HCT116 (cell line): ENCODE measurements around the gene KLF11. TPM values are rescaled to one million over a fixed set of nuclear protein-coding genes. Genes with fewer than 3 reads are reported as not detected.

Source experiments
- ATAC-seq: fragments of 200-7000 bp; cut with Tn5 transposase; 2 replicates; pipeline ENCODE4 v1.9.1; 2020; ENCODE audit warnings: mild to moderate bottlenecking, moderate library complexity
- BruUV-seq: library from RNA; stranded (reverse); fragments of 400-500 nt; replicated peaks from 2 replicates; lab custom pipeline; 2021; lab: Mats Ljungman, UMichigan
- CTCF ChIA-PET: fragments of 300-600 bp; sonication (Branson Sonifier 250); formaldehyde crosslinking; loops from one replicate; lab custom pipeline; 2021; ENCODE audit warnings: antibody characterized with exemption; lab: Charles Lee
- POLR2A ChIA-PET: fragments of 300-600, 350-600 bp; sonication (Branson Sonifier 250); formaldehyde crosslinking; loops from one replicate; lab custom pipeline; 2021; ENCODE audit warnings: antibody characterized with exemption; lab: Charles Lee
- RAD21 ChIA-PET, 2 experiments: fragments of 300-600 bp; sonication (Branson Sonifier 250); formaldehyde crosslinking; loops; one replicate each; lab custom pipeline; 2023; ENCODE audit warnings: low total read pairs in 2 of 2; ENCODE audit not compliant: uncharacterized antibody in 2 of 2, unreplicated experiment in 2 of 2, low non-redundant PET in 1 of 2; lab: Charles Lee
- DNase-seq: peaks from one replicate; pipeline ENCODE4 v3.0.0-alpha.2; 2010; ENCODE audit warnings: low read depth, low spot score
- H2AFZ ChIP-seq: fragments of 200-600 bp; shearing (Covaris generic), sonication (generic); 2 replicates; pipeline ENCODE4 v1.6.1; 2017; ENCODE audit warnings: low read depth, mixed run types, mixed read lengths, antibody characterized with exemption, low read length; ENCODE audit not compliant: poor library complexity, severe bottlenecking
- H3K27ac ChIP-seq: 2 replicates; pipeline ENCODE4 v1.5.1; 2012; ENCODE audit warnings: low read depth, low read length
- H3K27me3 ChIP-seq: fragments of 200-600 bp; sonication (generic); 2 replicates; pipeline ENCODE4 v1.6.1; 2016; ENCODE audit warnings: mixed run types, low read length, mixed read lengths; ENCODE audit not compliant: insufficient read depth
- H3K36me3 ChIP-seq, 2 experiments: fragments of 200-500 bp in 1 of 2; fragments of 200-600 bp in 1 of 2; sonication (Bioruptor generic) in 1 of 2; sonication (generic) in 1 of 2; 2 replicates each; pipeline versions ENCODE4 v1.5.1 to v1.6.1; 2014 to 2016; ENCODE audit warnings: low read length in 2 of 2, inconsistent platforms in 1 of 2, mixed read lengths in 1 of 2, mixed run types in 1 of 2; ENCODE audit not compliant: insufficient read depth in 2 of 2, control insufficient read depth in 1 of 2
- H3K4me1 ChIP-seq, 2 experiments: fragments of 200-600 bp in 1 of 2; sonication (generic) in 1 of 2; 2 replicates each; pipeline versions ENCODE4 v1.5.1 to v1.6.1; 2012 to 2017; ENCODE audit warnings: low read length in 2 of 2, inconsistent platforms in 1 of 2, mild to moderate bottlenecking in 1 of 2, mixed read lengths in 1 of 2, mixed run types in 1 of 2, moderate library complexity in 1 of 2; ENCODE audit not compliant: insufficient read depth in 2 of 2, control insufficient read depth in 1 of 2
- H3K4me2 ChIP-seq: fragments of 200-600 bp; sonication (generic); 2 replicates; pipeline ENCODE4 v1.6.1; 2017; ENCODE audit warnings: mixed run types, low read length, mixed read lengths
- H3K4me3 ChIP-seq, 2 experiments: fragments of 200-600 bp in 1 of 2; sonication (generic) in 1 of 2; replicated peaks in 1 of 2; 2 replicates each; pipeline ENCODE4 v1.5.1; 2011 to 2016; ENCODE audit warnings: low read length in 2 of 2, control low read depth in 1 of 2, low read depth in 1 of 2, mild to moderate bottlenecking in 1 of 2, mixed read lengths in 1 of 2, mixed run types in 1 of 2
- H3K79me2 ChIP-seq: fragments of 200-600 bp; sonication (generic); 2 replicates; pipeline ENCODE4 v1.6.1; 2017; ENCODE audit warnings: mild to moderate bottlenecking, mixed run types, low read length, moderate library complexity, mixed read lengths; ENCODE audit not compliant: insufficient read depth
- H3K9ac ChIP-seq: fragments of 200-600 bp; sonication (generic); 2 replicates; pipeline ENCODE4 v1.6.1; 2016; ENCODE audit warnings: low read length, mixed read lengths
- H3K9me2 ChIP-seq: fragments of 200-600 bp; sonication (generic), shearing (Covaris generic); 2 replicates; pipeline ENCODE4 v1.6.1; 2017; ENCODE audit warnings: mixed run types, mild to moderate bottlenecking, moderate library complexity; ENCODE audit not compliant: insufficient read depth
- H3K9me3 ChIP-seq, 2 experiments: fragments of 200-500 bp in 1 of 2; fragments of 200-600 bp in 1 of 2; sonication (Bioruptor generic) in 1 of 2; sonication (generic) in 1 of 2; 2 replicates each; pipeline ENCODE4 v1.6.1; 2014 to 2017; ENCODE audit warnings: low read length in 2 of 2, mixed read lengths in 2 of 2, inconsistent platforms in 1 of 2, low read depth in 1 of 2, mild to moderate bottlenecking in 1 of 2, mixed run types in 1 of 2, moderate library complexity in 1 of 2; ENCODE audit not compliant: control insufficient read depth in 1 of 2, insufficient read depth in 1 of 2
- H4K20me1 ChIP-seq: fragments of 200-600 bp; sonication (generic), shearing (Covaris generic); 2 replicates; pipeline ENCODE4 v1.6.1; 2017; ENCODE audit warnings: mixed run types, mild to moderate bottlenecking, moderate library complexity; ENCODE audit not compliant: insufficient read depth
- CBX3 ChIP-seq: IDR thresholded peaks from 2 replicates; pipeline ENCODE4 v1.6.1; 2012; ENCODE audit warnings: low read depth
- CEBPB ChIP-seq: IDR thresholded peaks from 2 replicates; pipeline ENCODE4 v1.6.1; 2012; ENCODE audit warnings: low read depth
- EGR1 ChIP-seq: IDR thresholded peaks from 2 replicates; pipeline ENCODE4 v1.6.1; 2012; ENCODE audit warnings: low read depth
- ELF1 ChIP-seq: IDR thresholded peaks from 2 replicates; pipeline ENCODE4 v1.6.1; 2012; ENCODE audit warnings: low read depth, borderline replicate concordance
- EZH2 ChIP-seq: fragments of 200-600 bp; sonication (generic); IDR thresholded peaks from 2 replicates; pipeline ENCODE4 v1.6.1; 2017; ENCODE audit warnings: antibody characterized with exemption, mixed run types
- JUND ChIP-seq: IDR thresholded peaks from 2 replicates; pipeline ENCODE4 v1.6.1; 2012
- POLR2AphosphoS5 ChIP-seq: IDR thresholded peaks from 2 replicates; pipeline ENCODE4 v1.6.1; 2011; ENCODE audit warnings: mild to moderate bottlenecking, low read depth, low read length, moderate library complexity
- SP1 ChIP-seq: IDR thresholded peaks from 2 replicates; pipeline ENCODE4 v1.6.1; 2012; ENCODE audit warnings: low read depth
- ZFX ChIP-seq: fragments of 450-650 bp; IDR thresholded peaks from 2 replicates; pipeline ENCODE4 v1.6.1; 2017
- ZNF274 ChIP-seq: fragments of 200-500 bp; sonication (Bioruptor generic); IDR thresholded peaks from 2 replicates; pipeline ENCODE4 v1.6.1; 2014; ENCODE audit warnings: mild to moderate bottlenecking, low read depth, low read length, inconsistent platforms
- intact Hi-C: fragments of 100-400 bp; cut with micrococcal nuclease; formaldehyde crosslinking; loops from 2 replicates; pipeline ENCODE4 v1.10.0; 2022
- total RNA-seq: library from RNA; stranded (reverse); gene quantifications from one replicate; pipeline ENCODE4 v1.2.1, GENCODE V29; 2021; ENCODE audit not compliant: unreplicated experiment
- TF ChIP-seq, protein P1 (sequence below): IDR thresholded peaks from 2 replicates; pipeline ENCODE4 v1.6.1; 2012; ENCODE audit warnings: low read depth
- TF ChIP-seq, protein P2 (sequence below): IDR thresholded peaks from 2 replicates; pipeline ENCODE4 v1.6.1; 2012

KLF11 gene
- total RNA-seq, 1 experiment from 2014 or later: 9.0 TPM

DNA sequence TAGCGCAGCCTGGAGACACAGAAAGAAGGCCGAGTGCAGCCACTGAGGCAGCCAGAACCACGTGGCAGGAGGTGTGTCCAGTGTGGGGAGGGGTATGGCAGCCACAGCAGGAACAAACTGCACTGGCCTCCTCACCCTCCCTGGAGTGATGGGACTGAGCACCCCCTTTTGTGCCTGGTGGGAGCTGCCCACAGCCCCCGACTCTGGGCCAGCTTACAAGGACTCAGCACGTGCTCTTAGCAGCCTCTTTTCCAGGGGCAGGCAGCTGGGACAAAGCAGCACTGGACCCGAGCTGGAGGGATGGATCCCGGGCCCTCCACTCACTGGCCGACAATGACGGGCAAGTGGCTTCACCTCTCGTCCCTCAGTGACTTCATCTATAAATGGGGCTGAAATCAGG lies 5.2 kb upstream of the KLF11 start:
- H3K9me3 ChIP-seq: peaks cover 4 to 8% of the 10 kb centered on the region in 2 experiments; a peak in 1 of 4 replicates
- H3K36me3 ChIP-seq: no peaks in the 10 kb centered on the region
- intact Hi-C loops: no loop called here
- H3K4me3 ChIP-seq: no peak overlapping the region
- H3K4me1 ChIP-seq: peaks cover 2 to 27% of the 10 kb centered on the region in 2 experiments; a peak in 2 of 4 replicates
- RAD21 ChIA-PET: no interaction called here
- CTCF ChIA-PET: no interaction called here
- no peak overlapping the region for H3K27ac ChIP-seq
- no peaks in the 10 kb centered on the region for H3K79me2 ChIP-seq
- H3K27me3 ChIP-seq: no peaks in the 10 kb centered on the region
- no TSS peak for BruUV-seq
- H4K20me1 ChIP-seq: no peaks in the 10 kb centered on the region
- H3K9ac ChIP-seq: no peak overlapping the region
- ATAC-seq (no peak), DNase-seq (no peak)
- no peaks in the 10 kb centered on the region for H3K9me2 ChIP-seq
- POLR2A ChIA-PET: no interaction called here
- H3K4me2 ChIP-seq: no peak overlapping the region
- no peak for TF ChIP-seq ZFX
- TF ChIP-seq CBX3: no peak
- TF ChIP-seq, protein P1, sequence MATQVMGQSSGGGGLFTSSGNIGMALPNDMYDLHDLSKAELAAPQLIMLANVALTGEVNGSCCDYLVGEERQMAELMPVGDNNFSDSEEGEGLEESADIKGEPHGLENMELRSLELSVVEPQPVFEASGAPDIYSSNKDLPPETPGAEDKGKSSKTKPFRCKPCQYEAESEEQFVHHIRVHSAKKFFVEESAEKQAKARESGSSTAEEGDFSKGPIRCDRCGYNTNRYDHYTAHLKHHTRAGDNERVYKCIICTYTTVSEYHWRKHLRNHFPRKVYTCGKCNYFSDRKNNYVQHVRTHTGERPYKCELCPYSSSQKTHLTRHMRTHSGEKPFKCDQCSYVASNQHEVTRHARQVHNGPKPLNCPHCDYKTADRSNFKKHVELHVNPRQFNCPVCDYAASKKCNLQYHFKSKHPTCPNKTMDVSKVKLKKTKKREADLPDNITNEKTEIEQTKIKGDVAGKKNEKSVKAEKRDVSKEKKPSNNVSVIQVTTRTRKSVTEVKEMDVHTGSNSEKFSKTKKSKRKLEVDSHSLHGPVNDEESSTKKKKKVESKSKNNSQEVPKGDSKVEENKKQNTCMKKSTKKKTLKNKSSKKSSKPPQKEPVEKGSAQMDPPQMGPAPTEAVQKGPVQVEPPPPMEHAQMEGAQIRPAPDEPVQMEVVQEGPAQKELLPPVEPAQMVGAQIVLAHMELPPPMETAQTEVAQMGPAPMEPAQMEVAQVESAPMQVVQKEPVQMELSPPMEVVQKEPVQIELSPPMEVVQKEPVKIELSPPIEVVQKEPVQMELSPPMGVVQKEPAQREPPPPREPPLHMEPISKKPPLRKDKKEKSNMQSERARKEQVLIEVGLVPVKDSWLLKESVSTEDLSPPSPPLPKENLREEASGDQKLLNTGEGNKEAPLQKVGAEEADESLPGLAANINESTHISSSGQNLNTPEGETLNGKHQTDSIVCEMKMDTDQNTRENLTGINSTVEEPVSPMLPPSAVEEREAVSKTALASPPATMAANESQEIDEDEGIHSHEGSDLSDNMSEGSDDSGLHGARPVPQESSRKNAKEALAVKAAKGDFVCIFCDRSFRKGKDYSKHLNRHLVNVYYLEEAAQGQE: no peak
- TF ChIP-seq ELF1: no peak
- TF ChIP-seq JUND: no peak
- TF ChIP-seq, protein P2, sequence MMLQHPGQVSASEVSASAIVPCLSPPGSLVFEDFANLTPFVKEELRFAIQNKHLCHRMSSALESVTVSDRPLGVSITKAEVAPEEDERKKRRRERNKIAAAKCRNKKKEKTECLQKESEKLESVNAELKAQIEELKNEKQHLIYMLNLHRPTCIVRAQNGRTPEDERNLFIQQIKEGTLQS: no peak
- no peak for TF ChIP-seq ZNF274
- no peak for TF ChIP-seq POLR2AphosphoS5
- TF ChIP-seq SP1: no peak
- no peak for TF ChIP-seq EZH2
- no peak for TF ChIP-seq CEBPB
- no peak for TF ChIP-seq EGR1
- H2AFZ ChIP-seq: no peak overlapping the region
